Small intestine (tissue), 7 donors: ENCODE results near the gene HNRNPL. TPM values are rescaled to one million over a fixed set of nuclear protein-coding genes. Genes with fewer than 3 reads are reported as not detected.
"Not testable (repeated sequence)": the region's sequence is repeated elsewhere in the genome, so short reads cannot be mapped to it uniquely, and the experiment has no call there.

Source experiments
- DNase-seq, 2 donors: peaks; one replicate each; pipeline versions ENCODE4 v3.0.0 to v3.0.0-alpha.2; 2013
- FAIRE-seq: peaks from 2 replicates; lab custom pipeline; 2012; peaks lifted over from hg19 to GRCh38; lab: Jason Lieb, UNC
- H3K27ac ChIP-seq, 3 donors: one replicate each; pipeline ENCODE4 v1.5.1; 2013; ENCODE audit warnings: low read length in 2 of 3, mild to moderate bottlenecking in 2 of 3, control low read depth in 1 of 3, inconsistent platforms in 1 of 3, low read depth in 1 of 3, moderate library complexity in 1 of 3
- H3K27me3 ChIP-seq, 3 donors: one replicate each; pipeline ENCODE4 v1.6.1; 2013; ENCODE audit warnings: low read length in 3 of 3, inconsistent platforms in 1 of 3; ENCODE audit not compliant: control insufficient read depth in 3 of 3, insufficient read depth in 3 of 3
- H3K36me3 ChIP-seq, 3 donors: one replicate each; pipeline ENCODE4 v1.6.1; 2013; ENCODE audit warnings: low read length in 3 of 3, inconsistent platforms in 1 of 3, low read depth in 1 of 3, mild to moderate bottlenecking in 1 of 3, moderate library complexity in 1 of 3; ENCODE audit not compliant: control insufficient read depth in 3 of 3, insufficient read depth in 2 of 3
- H3K4me1 ChIP-seq, 3 donors: one replicate each; pipeline ENCODE4 v1.6.1; 2013; ENCODE audit warnings: low read length in 2 of 3, inconsistent platforms in 1 of 3, low read depth in 1 of 3, mild to moderate bottlenecking in 1 of 3, moderate library complexity in 1 of 3; ENCODE audit not compliant: control insufficient read depth in 3 of 3, insufficient read depth in 2 of 3
- H3K4me3 ChIP-seq, 3 donors: one replicate each; pipeline ENCODE4 v1.5.1; 2013; ENCODE audit warnings: low read length in 3 of 3, control low read depth in 1 of 3, inconsistent platforms in 1 of 3, low read depth in 1 of 3, mild to moderate bottlenecking in 1 of 3, moderate library complexity in 1 of 3
- H3K9me3 ChIP-seq, 2 donors: one replicate each; pipeline ENCODE4 v1.6.1; 2013; ENCODE audit warnings: low read depth in 1 of 2, low read length in 1 of 2; ENCODE audit not compliant: control insufficient read depth in 2 of 2, insufficient read depth in 1 of 2
- WGBS, 3 donors: extraction: QIAGEN DNeasy Blood & Tissue Kit; methylation state at CpG; one replicate each; pipeline ENCODE4 v1.1.7; 2013; 5-methylcytosine and 5-hydroxymethylcytosine counted together
- polyA plus RNA-seq, 4 donors: library from polyadenylated mRNA; stranded (reverse) in 3 of 4; unstranded in 1 of 4; fragments of 200-250 nt in 3 of 4; fragments of 120-200 nt in 1 of 4; gene quantifications; one replicate each; pipeline versions ENCODE4 v1.2.1 to v1.2.3, GENCODE V29; 2013
- donor health status: healthy with polysubstance abuse.
- donor health status: control.
- donor health status: control.
- donor health status: Bipolar disorder and iron deficiency.
- donor health status: healthy.

Gene HNRNPL
- polyA plus RNA-seq, 4 donors: 118 to 256 (median 177) TPM

- Histone ChIP-seq H3K4me3 (peak overlapping the region in 1 of 3 donors; percentile 44), H3K27ac (peak overlapping the region; percentile 77 to 96 (median 91)), H3K36me3 (peaks cover 0 to 63% (median 2%) of the 10 kb centered on the region in 3 donors), H3K4me1 (peaks cover 6 to 52% (median 9%) of the 10 kb centered on the region in 3 donors), H3K9me3 (no peaks in the 10 kb centered on the region), H3K27me3 (no peaks in the 10 kb centered on the region)
- 47 to 64% (median 55%) methylated on average over 15 to 16 of the region's 16 CpGs for WGBS, 3 donors
- FAIRE-seq (no peak), DNase-seq (peak; percentile 18 to 56)
Observed at GRCh38 chr19:38878575-38879399, 29.0 kb upstream of the HNRNPL start.

GRCh38 chr19:38877781-38878574 is 28.2 kb upstream of the HNRNPL start, which contains the start of gene RINL:
TSS of gene RINL (minus strand) at chr19:38878275. CDS start at chr19:38876742, 1,533 bp downstream.
- peaks cover 6 to 48% (median 9%) of the 10 kb centered on the region in 3 donors for H3K4me1 ChIP-seq
- no peaks in the 10 kb centered on the region for H3K27me3 ChIP-seq
- H3K9me3 ChIP-seq: no peaks in the 10 kb centered on the region
- peaks cover 0 to 61% (median 0%) of the 10 kb centered on the region in 3 donors for H3K36me3 ChIP-seq
- peak within 1 kb of the TSS in 2 of 3 donors; percentile 26 to 44 for H3K4me3 ChIP-seq
- 13 to 24% (median 18%) methylated on average over 9 to 11 of the region's 11 CpGs for WGBS, 3 donors
- DNase-seq (peak; percentile 66 to 88), FAIRE-seq (no peak)
- peak within 1 kb of the TSS; percentile 77 to 96 (median 91) for H3K27ac ChIP-seq

GRCh38 chr19:38875656-38876395 is 26.0 kb upstream of the HNRNPL start:
- DNase-seq (no peak), FAIRE-seq (no peak)
- no peaks in the 10 kb centered on the region for H3K9me3 ChIP-seq
- no peak overlapping the region for H3K27ac ChIP-seq
- peaks cover 6 to 44% (median 9%) of the 10 kb centered on the region in 3 donors for H3K4me1 ChIP-seq
- WGBS, 3 donors: 83 to 88% (median 88%) methylated on average over 6 of the region's 6 CpGs
- H3K36me3 ChIP-seq: peaks cover 0 to 58% (median 0%) of the 10 kb centered on the region in 3 donors
- H3K27me3 ChIP-seq: no peaks in the 10 kb centered on the region
- H3K4me3 ChIP-seq: no peak overlapping the region

GRCh38 chr19:38873400-38873799 is 23.6 kb upstream of the HNRNPL start:
- peaks cover 0 to 60% (median 0%) of the 10 kb centered on the region in 3 donors for H3K36me3 ChIP-seq
- 82 to 91% (median 91%) methylated on average over 10 of the region's 10 CpGs for WGBS, 3 donors
- peaks cover 1 to 36% (median 2%) of the 10 kb centered on the region in 3 donors for H3K4me1 ChIP-seq
- H3K27ac ChIP-seq, DNase-seq, H3K9me3 ChIP-seq, H3K4me3 ChIP-seq, H3K27me3 ChIP-seq, FAIRE-seq: not testable (repeated sequence)

GRCh38 chr19:38870612-38871011 is 20.8 kb upstream of the HNRNPL start:
- no peaks in the 10 kb centered on the region for H3K9me3 ChIP-seq
- H3K4me1 ChIP-seq: peaks cover 0 to 16% (median 0%) of the 10 kb centered on the region in 3 donors
- H3K4me3 ChIP-seq: peak overlapping the region in 1 of 3 donors; percentile 36
- no peaks in the 10 kb centered on the region for H3K27me3 ChIP-seq
- H3K36me3 ChIP-seq: peaks cover 0 to 57% (median 0%) of the 10 kb centered on the region in 3 donors
- FAIRE-seq (no peak), DNase-seq (no peak)
- WGBS, 3 donors: 90 to 92% (median 91%) methylated on average over 19 of the region's 19 CpGs
- no peak overlapping the region for H3K27ac ChIP-seq

- 21 to 42% (median 35%) methylated on average over 51 to 62 of the region's 62 CpGs for WGBS, 3 donors
Observed at GRCh38 chr19:38869836-38870607, 20.2 kb upstream of the HNRNPL start.

GRCh38 chr19:38869160-38869835 is 19.5 kb upstream of the HNRNPL start:
- H3K4me1 ChIP-seq: peaks cover 0 to 20% (median 0%) of the 10 kb centered on the region in 3 donors
- WGBS, 3 donors: 34 to 74% (median 60%) methylated on average over 34 of the region's 34 CpGs
- peaks cover 0 to 51% (median 0%) of the 10 kb centered on the region in 3 donors for H3K36me3 ChIP-seq
- no peaks in the 10 kb centered on the region for H3K27me3 ChIP-seq
- H3K27ac ChIP-seq: peak overlapping the region in 1 of 3 donors; percentile 25
- no peak for DNase-seq
- peak overlapping the region; percentile 22 to 48 (median 27) for H3K4me3 ChIP-seq
- no peaks in the 10 kb centered on the region for H3K9me3 ChIP-seq
- FAIRE-seq: no peak

More at GRCh38 chr19:38869836-38870607, 20.2 kb upstream of the HNRNPL start:
- DNase-seq (peak; percentile 85 to 94), FAIRE-seq (no peak)
- peak overlapping the region; percentile 36 to 48 (median 39) for H3K4me3 ChIP-seq
- H3K9me3 ChIP-seq: no peaks in the 10 kb centered on the region
- peaks cover 0 to 19% (median 0%) of the 10 kb centered on the region in 3 donors for H3K4me1 ChIP-seq
- H3K27me3 ChIP-seq: no peaks in the 10 kb centered on the region
- H3K27ac ChIP-seq: peak overlapping the region in 2 of 3 donors; percentile 27 to 68
- H3K36me3 ChIP-seq: peaks cover 0 to 55% (median 0%) of the 10 kb centered on the region in 3 donors
